Suprapubic skin (tissue), 4 donors: Measurements from ENCODE around the gene TFF2.

Experiments used
- POLR2A ChIP-seq, 2 donors: fragments of 450-650 bp; IDR thresholded peaks; one replicate each; pipeline ENCODE4 v1.6.1; 2017; ENCODE audit warnings: antibody characterized with exemption in 2 of 2, mild to moderate bottlenecking in 2 of 2, moderate library complexity in 2 of 2
- POLR2AphosphoS5 ChIP-seq, 3 donors: sonication (generic); formaldehyde crosslinking; IDR thresholded peaks; one replicate each; pipeline ENCODE4 v1.6.1; 2017; ENCODE audit warnings: antibody characterized with exemption in 3 of 3
- TF ChIP-seq, protein P1 (sequence below), 2 donors: fragments of 200-600 bp in 1 of 2; fragments of 450-650 bp in 1 of 2; sonication (generic) in 1 of 2; IDR thresholded peaks; one replicate each; pipeline ENCODE4 v1.5.1; 2016 to 2019; ENCODE audit warnings: antibody characterized with exemption in 2 of 2, mild to moderate bottlenecking in 1 of 2, moderate library complexity in 1 of 2

- TF ChIP-seq, protein P1, sequence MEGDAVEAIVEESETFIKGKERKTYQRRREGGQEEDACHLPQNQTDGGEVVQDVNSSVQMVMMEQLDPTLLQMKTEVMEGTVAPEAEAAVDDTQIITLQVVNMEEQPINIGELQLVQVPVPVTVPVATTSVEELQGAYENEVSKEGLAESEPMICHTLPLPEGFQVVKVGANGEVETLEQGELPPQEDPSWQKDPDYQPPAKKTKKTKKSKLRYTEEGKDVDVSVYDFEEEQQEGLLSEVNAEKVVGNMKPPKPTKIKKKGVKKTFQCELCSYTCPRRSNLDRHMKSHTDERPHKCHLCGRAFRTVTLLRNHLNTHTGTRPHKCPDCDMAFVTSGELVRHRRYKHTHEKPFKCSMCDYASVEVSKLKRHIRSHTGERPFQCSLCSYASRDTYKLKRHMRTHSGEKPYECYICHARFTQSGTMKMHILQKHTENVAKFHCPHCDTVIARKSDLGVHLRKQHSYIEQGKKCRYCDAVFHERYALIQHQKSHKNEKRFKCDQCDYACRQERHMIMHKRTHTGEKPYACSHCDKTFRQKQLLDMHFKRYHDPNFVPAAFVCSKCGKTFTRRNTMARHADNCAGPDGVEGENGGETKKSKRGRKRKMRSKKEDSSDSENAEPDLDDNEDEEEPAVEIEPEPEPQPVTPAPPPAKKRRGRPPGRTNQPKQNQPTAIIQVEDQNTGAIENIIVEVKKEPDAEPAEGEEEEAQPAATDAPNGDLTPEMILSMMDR (IDR thresholded peaks at IDR 0.05), result no peak
- TF ChIP-seq POLR2A (IDR thresholded peaks at IDR 0.05) (no peak), POLR2AphosphoS5 (IDR thresholded peaks at IDR 0.05) (no peak)
Observed at GRCh38 chr21:42306366-42307035, 44.3 kb downstream of the TFF2 start.
